ENCODE data around the gene PTGDS.

- TF ChIP-seq BACH2 (CRISPR knock-in tag; IDR thresholded peaks at IDR 0.05; ENCODE audit: borderline replicate concordance) (no peak), PATZ1 (CRISPR knock-in tag; IDR thresholded peaks at IDR 0.05; ENCODE audit: borderline replicate concordance) (no peak), ESRRG (CRISPR knock-in tag; IDR thresholded peaks at IDR 0.05) (no peak), TSHZ2 (CRISPR knock-in tag; IDR thresholded peaks at IDR 0.05) (no peak), ZFP3 (CRISPR knock-in tag; IDR thresholded peaks at IDR 0.05) (no peak), POU6F1 (CRISPR knock-in tag; IDR thresholded peaks at IDR 0.05; ENCODE audit: borderline replicate concordance, low read depth) (no peak)
Observed at GRCh38 chr9:136936645-136937170, 40.6 kb upstream of the PTGDS start.

All from SK-N-SH treated with all-trans-retinoic acid at 6 μM for 48 hours (cell line).